Measurements from ENCODE around the gene LRP1.

Gene LRP1

DNA sequence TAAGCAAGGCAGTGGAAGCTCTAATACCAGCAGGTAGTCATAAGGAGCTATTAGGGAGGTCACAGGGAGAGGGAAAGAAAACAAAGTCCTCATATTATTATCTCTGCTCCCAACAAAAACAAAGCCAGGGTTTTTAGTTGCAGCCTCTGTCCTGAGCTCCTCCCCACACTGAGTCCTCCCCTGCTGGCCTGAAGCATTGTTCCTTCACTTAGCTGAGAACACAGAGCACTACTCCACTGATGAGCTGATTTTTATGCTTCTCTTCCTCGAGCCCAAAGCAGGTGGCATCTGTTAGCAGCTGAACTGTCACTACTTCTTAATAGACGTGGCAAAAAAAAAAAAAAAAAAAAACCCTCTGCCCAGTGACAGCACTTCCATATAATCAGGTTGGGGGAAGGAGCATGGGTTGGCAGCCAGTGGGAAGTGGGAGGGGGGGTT, 133.2 kb downstream of the LRP1 start:
- no peak for DNase-seq
- Mint-ChIP-seq H3K9me3 (no peaks in the 10 kb centered on the region), H3K36me3 (ENCODE audit: insufficient read depth) (peaks cover 62% of the 10 kb centered on the region), H3K27ac (peak overlapping the region in 1 of 2 donors; percentile 63), H3K4me1 (ENCODE audit: low read depth in 2 of 2) (peaks cover 2 to 5% of the 10 kb centered on the region in 2 donors), H3K4me3 (no peak overlapping the region), H3K27me3 (no peaks in the 10 kb centered on the region)
- no peak for ATAC-seq (replicated peaks)

DNA sequence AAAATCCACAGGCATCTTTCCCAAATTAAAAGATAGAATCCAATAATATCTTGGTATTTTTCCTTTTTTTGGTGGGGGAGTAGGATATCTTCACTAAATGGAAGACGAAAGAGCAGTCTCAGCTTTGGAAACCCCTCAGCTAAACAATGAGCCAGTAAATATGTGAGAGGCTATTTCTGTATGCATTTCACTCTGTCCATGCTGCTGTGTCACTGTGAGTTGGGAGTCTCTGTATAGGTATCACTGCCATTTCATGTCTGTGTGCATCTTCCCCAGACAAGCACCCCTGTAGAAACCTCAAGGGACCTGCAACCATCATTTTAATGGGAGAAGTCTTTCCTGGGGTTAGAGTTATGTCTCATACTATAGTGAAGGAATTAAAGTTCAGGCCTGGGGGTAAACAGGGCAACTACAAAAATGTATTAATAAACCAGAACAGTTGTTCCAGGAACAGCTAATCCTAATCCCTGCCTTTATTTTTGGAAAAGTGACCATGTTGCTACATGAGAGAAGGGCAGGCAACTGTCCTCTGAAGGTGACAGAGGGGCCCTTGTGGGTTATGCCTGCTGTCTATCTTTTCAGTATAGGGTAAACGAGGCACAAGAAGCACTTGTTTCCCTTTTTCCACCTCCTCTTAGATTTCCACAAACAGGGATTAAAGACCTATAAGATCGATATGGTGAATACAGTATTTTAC, 134.0 kb downstream of the LRP1 start:
- ATAC-seq (replicated peaks) (no peak), DNase-seq (no peak)
- peaks cover 62% of the 10 kb centered on the region for H3K36me3 Mint-ChIP-seq (ENCODE audit: insufficient read depth)
- no peaks in the 10 kb centered on the region for H3K9me3 Mint-ChIP-seq
- H3K4me3 Mint-ChIP-seq: no peak overlapping the region
- H3K27me3 Mint-ChIP-seq: no peaks in the 10 kb centered on the region
- no peak overlapping the region for H3K27ac Mint-ChIP-seq
- H3K4me1 Mint-ChIP-seq (ENCODE audit: low read depth in 2 of 2): peaks cover 2 to 5% of the 10 kb centered on the region in 2 donors

All from effector memory CD8-positive, alpha-beta T cell (primary cell).